ENCODE data around the gene HOOK2.
A peak's percentile ranks its signal among the peaks of the same experiment; 100 is the strongest.

The HOOK2 gene

GRCh38 chr19:12757544-12758274 lies 17.6 kb downstream of the HOOK2 start:
- Mint-ChIP-seq H3K4me3 (peak overlapping the region; percentile 46), H3K27ac (no peak overlapping the region), H3K9me3 (no peaks in the 10 kb centered on the region), H3K36me3 (ENCODE audit: low read depth) (no peaks in the 10 kb centered on the region), H3K27me3 (ENCODE audit: low read depth) (peaks cover 5% of the 10 kb centered on the region), H3K4me1 (ENCODE audit: low read depth) (peaks cover 9% of the 10 kb centered on the region)

- H3K27me3 Mint-ChIP-seq (ENCODE audit: low read depth), result peaks cover 10% of the 10 kb centered on the region
- H3K36me3 Mint-ChIP-seq (ENCODE audit: low read depth), result no peaks in the 10 kb centered on the region
- H3K9me3 Mint-ChIP-seq, result no peaks in the 10 kb centered on the region
- H3K4me3 Mint-ChIP-seq, result no peak overlapping the region
- H3K4me1 Mint-ChIP-seq (ENCODE audit: low read depth), result peaks cover 9% of the 10 kb centered on the region
- H3K27ac Mint-ChIP-seq, result no peak overlapping the region
Observed at GRCh38 chr19:12756150-12756883, 19.0 kb downstream of the HOOK2 start.

GRCh38 chr19:12754465-12755196 lies 20.7 kb downstream of the HOOK2 start:
- Mint-ChIP-seq H3K27me3 (ENCODE audit: low read depth) (peaks cover 21% of the 10 kb centered on the region), H3K4me1 (ENCODE audit: low read depth) (peaks cover 5% of the 10 kb centered on the region), H3K4me3 (no peak overlapping the region), H3K27ac (no peak overlapping the region), H3K9me3 (no peaks in the 10 kb centered on the region), H3K36me3 (ENCODE audit: low read depth) (no peaks in the 10 kb centered on the region)

GRCh38 chr19:12752056-12752781 lies 23.1 kb downstream of the HOOK2 start:
- Mint-ChIP-seq H3K36me3 (ENCODE audit: low read depth) (peaks cover 13% of the 10 kb centered on the region), H3K27ac (no peak overlapping the region), H3K27me3 (ENCODE audit: low read depth) (peaks cover 17% of the 10 kb centered on the region), H3K4me1 (ENCODE audit: low read depth) (no peaks in the 10 kb centered on the region), H3K9me3 (peaks cover 11% of the 10 kb centered on the region), H3K4me3 (no peak overlapping the region)

- Mint-ChIP-seq H3K9me3 (peaks cover 11% of the 10 kb centered on the region), H3K27ac (no peak within 1 kb of the TSS), H3K4me1 (ENCODE audit: low read depth) (no peaks in the 10 kb centered on the region), H3K4me3 (no peak within 1 kb of the TSS), H3K27me3 (ENCODE audit: low read depth) (peaks cover 17% of the 10 kb centered on the region), H3K36me3 (ENCODE audit: low read depth) (peaks cover 19% of the 10 kb centered on the region)
Observed at GRCh38 chr19:12751635-12752034, 23.7 kb downstream of the HOOK2 start, which contains the start of gene BEST2. BEST2 (plus strand) TSS chr19:12751791; CDS start chr19:12752593, 802 bp downstream.

GRCh38 chr19:12750851-12751250 lies 24.5 kb downstream of the HOOK2 start:
- Mint-ChIP-seq H3K27ac (no peak overlapping the region), H3K4me1 (ENCODE audit: low read depth) (no peaks in the 10 kb centered on the region), H3K36me3 (ENCODE audit: low read depth) (peaks cover 22% of the 10 kb centered on the region), H3K27me3 (ENCODE audit: low read depth) (peaks cover 17% of the 10 kb centered on the region), H3K9me3 (peaks cover 11% of the 10 kb centered on the region), H3K4me3 (no peak overlapping the region)

GRCh38 chr19:12749938-12750521 lies 25.3 kb downstream of the HOOK2 start:
- Mint-ChIP-seq H3K9me3 (peaks cover 11% of the 10 kb centered on the region), H3K36me3 (ENCODE audit: low read depth) (peaks cover 24% of the 10 kb centered on the region), H3K27ac (no peak overlapping the region), H3K4me1 (ENCODE audit: low read depth) (no peaks in the 10 kb centered on the region), H3K4me3 (no peak overlapping the region), H3K27me3 (ENCODE audit: low read depth) (peaks cover 17% of the 10 kb centered on the region)

- H3K36me3 Mint-ChIP-seq (ENCODE audit: low read depth), result peaks cover 30% of the 10 kb centered on the region
- peaks cover 17% of the 10 kb centered on the region for H3K27me3 Mint-ChIP-seq (ENCODE audit: low read depth)
- no peaks in the 10 kb centered on the region for H3K4me1 Mint-ChIP-seq (ENCODE audit: low read depth)
- no peak overlapping the region for H3K4me3 Mint-ChIP-seq
- H3K9me3 Mint-ChIP-seq, result peaks cover 11% of the 10 kb centered on the region
- H3K27ac Mint-ChIP-seq, result no peak overlapping the region
Observed at GRCh38 chr19:12748489-12748888, 26.9 kb downstream of the HOOK2 start.

GRCh38 chr19:12745166-12745897 lies 30.0 kb downstream of the HOOK2 start:
- no peak overlapping the region for H3K4me3 Mint-ChIP-seq
- peaks cover 4% of the 10 kb centered on the region for H3K27me3 Mint-ChIP-seq (ENCODE audit: low read depth)
- no peaks in the 10 kb centered on the region for H3K4me1 Mint-ChIP-seq (ENCODE audit: low read depth)
- H3K36me3 Mint-ChIP-seq (ENCODE audit: low read depth), result peaks cover 42% of the 10 kb centered on the region
- no peak overlapping the region for H3K27ac Mint-ChIP-seq
- H3K9me3 Mint-ChIP-seq, result peaks cover 11% of the 10 kb centered on the region

- H3K27ac Mint-ChIP-seq, result peak overlapping the region; percentile 96
- peaks cover 17% of the 10 kb centered on the region for H3K36me3 Mint-ChIP-seq (ENCODE audit: low read depth)
- peaks cover 23% of the 10 kb centered on the region for H3K4me1 Mint-ChIP-seq (ENCODE audit: low read depth)
- H3K4me3 Mint-ChIP-seq, result peak overlapping the region; percentile 100
- H3K9me3 Mint-ChIP-seq, result no peaks in the 10 kb centered on the region
- no peaks in the 10 kb centered on the region for H3K27me3 Mint-ChIP-seq (ENCODE audit: low read depth)
Observed at GRCh38 chr19:12737835-12738351, 37.5 kb downstream of the HOOK2 start.

- no peaks in the 10 kb centered on the region for H3K9me3 Mint-ChIP-seq
- peaks cover 26% of the 10 kb centered on the region for H3K4me1 Mint-ChIP-seq (ENCODE audit: low read depth)
- peaks cover 16% of the 10 kb centered on the region for H3K36me3 Mint-ChIP-seq (ENCODE audit: low read depth)
- H3K27ac Mint-ChIP-seq, result peak within 1 kb of the TSS; percentile 96
- H3K4me3 Mint-ChIP-seq, result peak within 1 kb of the TSS; percentile 100
- H3K27me3 Mint-ChIP-seq (ENCODE audit: low read depth), result no peaks in the 10 kb centered on the region
Observed at GRCh38 chr19:12736995-12737834, 38.1 kb downstream of the HOOK2 start, which contains the start of gene GET3. GET3 (plus strand) TSS chr19:12737497; CDS start chr19:12737506, 9 bp downstream.

- peaks cover 26% of the 10 kb centered on the region for H3K36me3 Mint-ChIP-seq (ENCODE audit: low read depth)
- H3K27ac Mint-ChIP-seq, result peak overlapping the region; percentile 90
- peak overlapping the region; percentile 93 for H3K4me3 Mint-ChIP-seq
- H3K9me3 Mint-ChIP-seq, result no peaks in the 10 kb centered on the region
- no peaks in the 10 kb centered on the region for H3K27me3 Mint-ChIP-seq (ENCODE audit: low read depth)
- peaks cover 33% of the 10 kb centered on the region for H3K4me1 Mint-ChIP-seq (ENCODE audit: low read depth)
Observed at GRCh38 chr19:12733369-12734214, 41.8 kb downstream of the HOOK2 start.
